ENCODE results near the gene ERG.

The ERG gene

GRCh38 chr21:38388203-38388602 lies 110.1 kb downstream of the ERG start:
- no peak for DNase-seq

- no peak for DNase-seq
These were observed 111.3 kb downstream of the ERG start for GRCh38 chr21:38386967-38387366.

GRCh38 chr21:38385427-38386175 lies 112.7 kb downstream of the ERG start:
- DNase-seq: no peak

- DNase-seq: no peak
These were observed 113.4 kb downstream of the ERG start for GRCh38 chr21:38384675-38385426.

- no peak for DNase-seq
These were observed 114.1 kb downstream of the ERG start for GRCh38 chr21:38384238-38384560.

- no peak for DNase-seq
These were observed 114.7 kb downstream of the ERG start for GRCh38 chr21:38383411-38384237.

- no peak for DNase-seq
These were observed 117.7 kb downstream of the ERG start for GRCh38 chr21:38380481-38381137.

GRCh38 chr21:38379147-38379546 lies 119.1 kb downstream of the ERG start:
- DNase-seq: no peak

GRCh38 chr21:38377165-38378088 lies 120.8 kb downstream of the ERG start:
- no peak for DNase-seq

GRCh38 chr21:38376693-38377092 lies 121.6 kb downstream of the ERG start:
- DNase-seq: no peak

GRCh38 chr21:38376235-38376634 lies 122.0 kb downstream of the ERG start:
- DNase-seq: no peak

- no peak for DNase-seq
These were observed 130.6 kb downstream of the ERG start for GRCh38 chr21:38367646-38368045.

GRCh38 chr21:38365521-38365920 lies 132.8 kb downstream of the ERG start:
- no peak for DNase-seq

- no peak for DNase-seq
These were observed 134.6 kb downstream of the ERG start for GRCh38 chr21:38363693-38364092.

GRCh38 chr21:38361324-38361723 lies 137.0 kb downstream of the ERG start:
- no peak for DNase-seq

GRCh38 chr21:38359835-38360234 lies 138.4 kb downstream of the ERG start:
- DNase-seq: no peak

GRCh38 chr21:38359090-38359489 lies 139.2 kb downstream of the ERG start:
- DNase-seq: no peak

GRCh38 chr21:38358666-38359065 lies 139.6 kb downstream of the ERG start:
- DNase-seq: no peak

- DNase-seq: no peak
These were observed 140.2 kb downstream of the ERG start for GRCh38 chr21:38358098-38358497.

- DNase-seq: no peak
These were observed 141.2 kb downstream of the ERG start for GRCh38 chr21:38356883-38357625.
